Activated naive CD4-positive, alpha-beta T cell treated with anti-CD3 and anti-CD28 coated beads, Interleukin-2, amount 10 ng/mL, durations not matched to agents 7 days and 5 days (primary cell): ENCODE data around the gene RAB4B.
"Not testable (repeated sequence)": the region's sequence is repeated elsewhere in the genome, so short reads cannot be mapped to it uniquely, and the experiment has no call there.

Experiments used
- CTCF ChIA-PET: fragments of 350-600 bp; sonication (Branson Sonifier 250); formaldehyde crosslinking; loops from one replicate; lab custom pipeline; 2021; ENCODE audit warnings: antibody characterized with exemption; lab: Charles Lee
- DNase-seq: peaks from one replicate; pipeline ENCODE4 v3.0.0-alpha.2; 2020
- H3K27ac Mint-ChIP-seq: one replicate; pipeline ENCODE4 v1.8.0; 2021; ENCODE audit warnings: mild to moderate bottlenecking, moderate library complexity, mixed read lengths
- H3K27me3 Mint-ChIP-seq: one replicate; pipeline ENCODE4 v1.8.0; 2021; ENCODE audit warnings: mild to moderate bottlenecking, mixed read lengths
- H3K36me3 Mint-ChIP-seq: one replicate; pipeline ENCODE4 v1.8.0; 2021; ENCODE audit warnings: mixed read lengths
- H3K4me1 Mint-ChIP-seq: one replicate; pipeline ENCODE4 v1.8.0; 2021; ENCODE audit warnings: mixed read lengths
- H3K4me3 Mint-ChIP-seq: one replicate; pipeline ENCODE4 v1.8.0; 2021; ENCODE audit warnings: mild to moderate bottlenecking, moderate library complexity, mixed read lengths
- H3K9me3 Mint-ChIP-seq: one replicate; pipeline ENCODE4 v1.8.0; 2021; ENCODE audit warnings: mixed read lengths

RAB4B gene

DNA sequence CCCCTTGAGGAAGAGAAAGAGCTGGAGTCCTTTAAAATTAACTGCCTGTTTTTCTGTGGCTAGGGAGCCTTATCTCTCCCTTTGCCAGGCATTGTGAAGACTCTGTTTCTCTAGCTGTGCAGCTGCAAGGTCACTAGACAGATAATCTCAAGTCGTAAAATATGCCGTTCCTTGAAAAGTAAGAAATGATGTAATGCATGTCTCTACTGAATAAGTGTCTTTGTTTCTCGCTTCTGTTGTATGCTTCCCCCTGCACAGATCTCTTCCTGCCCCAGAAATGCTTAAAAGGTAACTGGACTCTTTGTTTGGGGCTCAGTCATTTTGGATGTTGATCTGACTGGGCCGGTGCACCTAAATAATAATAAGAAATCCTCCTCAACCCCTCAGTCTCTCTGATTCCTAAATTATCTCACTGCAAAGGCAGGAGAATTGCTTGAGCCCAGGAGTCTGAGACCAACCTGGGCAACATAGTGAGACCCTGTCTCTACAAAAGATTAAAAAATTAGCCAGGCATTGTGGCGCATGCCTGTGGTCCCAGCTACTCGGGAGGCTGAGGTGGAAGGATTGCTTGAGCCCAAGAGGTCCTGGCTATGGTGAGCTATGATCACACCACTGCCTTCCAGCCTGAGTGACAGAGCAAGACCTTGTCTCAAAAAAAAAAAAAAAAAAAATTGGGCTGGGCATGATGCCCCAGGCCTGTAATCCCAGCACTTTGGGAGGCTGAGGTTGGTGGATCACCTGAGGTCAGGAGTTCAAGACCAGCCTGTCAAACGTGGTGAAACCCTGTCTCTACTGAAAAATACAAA is 55.9 kb downstream of the RAB4B start:
- H3K27me3 Mint-ChIP-seq: peaks cover 17% of the 10 kb centered on the region
- CTCF ChIA-PET: interaction anchor here (1.1 to 1.4 kb wide), 2 partner anchors 14 to 28 kb away, joined by 3 read pairs; no protein-coding TSS in a partner anchor
- H3K36me3 Mint-ChIP-seq, DNase-seq, H3K4me3 Mint-ChIP-seq, H3K9me3 Mint-ChIP-seq: not testable (repeated sequence)
- H3K4me1 Mint-ChIP-seq: peaks cover 18% of the 10 kb centered on the region
- peak overlapping the region; percentile 5 for H3K27ac Mint-ChIP-seq

DNA sequence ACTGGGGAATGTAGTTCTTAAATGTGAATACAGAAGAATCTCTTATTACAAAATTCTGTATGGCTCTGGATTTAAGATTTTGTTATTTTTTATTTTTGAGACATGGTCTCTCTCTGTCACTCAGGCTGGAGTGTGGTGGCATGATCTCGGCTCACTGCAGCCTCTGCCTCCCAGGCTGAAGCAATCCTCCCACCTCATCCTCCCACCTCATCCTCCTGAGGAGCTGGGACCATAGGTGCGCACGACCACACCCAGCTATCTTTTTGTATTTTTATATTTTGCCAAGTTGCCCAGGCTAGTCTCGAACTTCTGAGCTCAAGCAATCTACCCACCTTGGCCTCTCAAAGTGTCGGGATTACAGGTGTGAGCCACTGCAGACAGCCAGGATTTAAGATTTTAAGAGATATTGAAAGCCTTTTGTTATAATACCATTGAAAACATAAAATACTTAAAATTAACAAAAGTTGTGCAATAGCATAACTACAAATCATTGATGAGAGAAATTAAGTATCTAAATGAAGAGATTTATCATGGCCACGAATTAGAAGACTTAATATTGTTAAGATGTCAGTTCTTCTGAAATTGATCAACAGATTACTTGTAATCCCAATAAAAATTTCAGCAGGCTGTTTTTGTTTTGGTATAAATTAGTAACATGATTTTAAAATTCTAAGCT is 58.8 kb downstream of the RAB4B start:
- no peak for DNase-seq
- H3K27me3 Mint-ChIP-seq: peaks cover 20% of the 10 kb centered on the region
- CTCF ChIA-PET: no interaction called here
- H3K36me3 Mint-ChIP-seq: peaks cover 1% of the 10 kb centered on the region
- no peaks in the 10 kb centered on the region for H3K9me3 Mint-ChIP-seq
- H3K4me1 Mint-ChIP-seq: peaks cover 18% of the 10 kb centered on the region
- no peak overlapping the region for H3K4me3 Mint-ChIP-seq
- H3K27ac Mint-ChIP-seq: no peak overlapping the region

DNA sequence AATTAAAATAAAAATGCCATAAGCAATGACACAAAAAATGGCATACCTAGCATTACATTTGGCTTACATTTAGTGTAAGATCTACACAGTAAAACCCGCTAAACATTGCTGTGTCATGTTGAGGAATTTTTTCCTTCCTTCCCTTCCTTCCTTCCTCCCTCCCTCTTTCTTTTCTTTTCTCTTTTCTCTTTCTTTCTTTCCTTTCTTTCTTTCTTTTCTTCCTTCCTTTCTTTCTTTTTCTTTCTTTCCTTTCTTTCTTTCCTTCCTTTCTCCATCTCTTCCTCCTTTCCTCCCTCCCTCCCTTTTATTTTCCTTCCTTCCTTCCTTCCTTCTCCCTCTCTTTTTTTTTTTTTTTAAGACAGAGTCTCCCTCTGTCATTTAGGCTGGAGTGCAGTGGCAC is 60.4 kb downstream of the RAB4B start:
- Mint-ChIP-seq H3K27me3 (peaks cover 21% of the 10 kb centered on the region), H3K4me1 (peaks cover 10% of the 10 kb centered on the region)
- H3K27ac Mint-ChIP-seq, H3K36me3 Mint-ChIP-seq, CTCF ChIA-PET, DNase-seq, H3K9me3 Mint-ChIP-seq, H3K4me3 Mint-ChIP-seq: not testable (repeated sequence)

DNA sequence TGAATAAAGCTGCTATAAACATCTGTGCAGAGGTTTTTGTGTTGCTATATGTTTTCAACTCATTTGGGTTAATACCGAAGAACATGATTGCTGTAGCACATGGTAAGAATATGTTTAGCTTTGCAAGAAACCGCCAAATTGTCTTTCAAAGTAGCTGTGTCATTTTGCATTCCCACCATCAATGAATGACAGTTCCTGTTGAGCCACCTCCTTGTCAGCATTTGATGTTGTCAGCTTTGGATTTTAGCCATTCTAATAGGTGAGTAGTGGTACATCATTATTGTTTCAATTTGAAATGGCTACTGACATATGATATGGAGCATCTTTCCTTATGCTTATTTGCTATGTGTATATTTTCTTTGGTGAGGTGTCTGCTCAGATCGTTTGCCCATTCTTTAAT is 64.0 kb downstream of the RAB4B start:
- CTCF ChIA-PET, H3K4me3 Mint-ChIP-seq, H3K27ac Mint-ChIP-seq, DNase-seq, H3K36me3 Mint-ChIP-seq, H3K9me3 Mint-ChIP-seq: not testable (repeated sequence)
- Mint-ChIP-seq H3K27me3 (peaks cover 34% of the 10 kb centered on the region), H3K4me1 (peaks cover 26% of the 10 kb centered on the region)

DNA sequence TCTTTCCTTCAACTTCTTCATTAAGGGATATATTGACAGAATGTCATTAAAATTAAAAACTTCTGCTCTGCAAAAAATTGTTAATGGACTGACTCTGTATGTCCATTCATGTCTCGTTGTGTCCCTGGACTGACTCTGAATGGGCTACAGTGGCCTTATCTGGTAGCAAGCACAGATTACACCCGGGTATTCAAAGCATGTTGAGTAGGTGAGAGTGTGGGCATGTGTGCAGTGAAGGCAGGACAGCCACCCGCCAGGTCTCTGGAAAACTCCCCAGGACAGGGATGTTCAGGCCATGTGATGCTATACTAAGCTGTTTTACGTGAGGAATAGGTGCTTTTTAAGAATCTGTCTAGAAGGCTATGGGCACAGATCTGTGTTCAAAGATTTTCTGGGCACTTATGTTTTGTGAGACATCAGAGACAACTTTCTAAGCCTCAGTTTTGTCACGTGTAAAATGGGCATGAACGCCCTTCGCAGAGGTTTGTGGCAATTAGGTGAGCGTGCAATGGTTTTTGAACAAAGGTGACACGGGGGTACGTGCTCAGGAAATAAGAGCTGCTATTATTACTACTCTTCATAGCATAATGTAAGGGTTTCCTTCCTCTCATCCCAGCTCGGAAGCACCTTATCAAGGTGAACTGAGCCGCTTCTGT is 65.1 kb downstream of the RAB4B start:
- not testable (repeated sequence) for H3K9me3 Mint-ChIP-seq, H3K36me3 Mint-ChIP-seq, DNase-seq
- Mint-ChIP-seq H3K27ac (peak overlapping the region; percentile 79), H3K4me3 (peak overlapping the region; percentile 56), H3K27me3 (peaks cover 45% of the 10 kb centered on the region), H3K4me1 (peaks cover 34% of the 10 kb centered on the region)
- CTCF ChIA-PET: interaction anchor here (0.6 kb wide), 1 partner anchor 111 kb away, joined by 3 read pairs; no protein-coding TSS in a partner anchor

DNA sequence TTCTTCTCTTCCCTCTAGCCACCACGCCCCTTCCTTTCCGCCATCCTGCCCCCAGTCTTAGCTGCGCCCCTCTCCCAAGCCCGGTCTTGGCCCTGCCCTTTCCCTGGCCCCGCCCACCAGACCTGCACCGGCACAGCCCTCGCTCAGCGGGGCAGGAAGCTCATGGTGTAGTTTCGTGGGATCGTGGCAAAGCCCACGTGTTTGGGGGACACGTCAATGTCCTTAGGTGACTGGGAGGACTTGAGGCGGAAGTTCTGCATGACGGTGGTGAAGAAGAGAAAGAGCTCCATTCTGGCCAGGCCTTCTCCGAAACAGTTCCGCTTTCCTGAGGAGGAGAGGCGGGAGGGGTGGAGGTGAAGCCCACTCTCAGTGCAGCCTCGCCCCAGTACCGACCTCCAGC is 65.6 kb downstream of the RAB4B start:
- peak; percentile 88 for DNase-seq
- Mint-ChIP-seq H3K27ac (peak overlapping the region; percentile 79), H3K27me3 (peaks cover 47% of the 10 kb centered on the region), H3K4me1 (peaks cover 37% of the 10 kb centered on the region), H3K4me3 (peak overlapping the region; percentile 56)
- H3K36me3 Mint-ChIP-seq, H3K9me3 Mint-ChIP-seq, CTCF ChIA-PET: not testable (repeated sequence)
